GM12878 (cell line): ENCODE measurements around the gene OMP.

Source experiments
- ASH2L ChIP-seq: fragments of 300-600, 200-600 bp; sonication (generic); IDR thresholded peaks from 2 replicates; pipeline ENCODE4 v1.6.1; 2017; ENCODE audit warnings: low read depth, mild to moderate bottlenecking, borderline replicate concordance
- CTCF ChIP-seq, 3 experiments: IDR thresholded peaks in 2 of 3; conservative IDR thresholded peaks in 1 of 3; 2 replicates each; pipeline ENCODE4 v1.5.1; 2011; ENCODE audit warnings: low read depth in 3 of 3, low read length in 3 of 3, mild to moderate bottlenecking in 3 of 3, control low read depth in 2 of 3, moderate library complexity in 2 of 3, inconsistent platforms in 1 of 3, mixed read lengths in 1 of 3; ENCODE audit not compliant: control insufficient read depth in 2 of 3, insufficient read depth in 1 of 3; ENCODE audit errors: extremely low read depth in 1 of 3
- EGR1 ChIP-seq, 2 experiments: IDR thresholded peaks; 1 replicate in 1 of 2; 2 replicates in 1 of 2; pipeline ENCODE4 v1.6.1; 2011 to 2012; ENCODE audit warnings: low read depth in 2 of 2, low read length in 2 of 2, borderline replicate concordance in 1 of 2, mild to moderate bottlenecking in 1 of 2, moderate library complexity in 1 of 2
- RAD21 ChIP-seq: IDR thresholded peaks from 2 replicates; pipeline ENCODE4 v1.6.1; 2011; ENCODE audit warnings: mild to moderate bottlenecking, low read depth, low read length, moderate library complexity; ENCODE audit not compliant: insufficient read depth
- SIN3A ChIP-seq: IDR thresholded peaks from 2 replicates; pipeline ENCODE4 v1.6.1; 2012; ENCODE audit warnings: low read depth, low read length, improper control_type of control experiment
- USF2 ChIP-seq: IDR thresholded peaks from 2 replicates; pipeline ENCODE4 v1.6.1; 2011; ENCODE audit warnings: low read depth, low read length, improper control_type of control experiment, borderline replicate concordance
- ZNF274 ChIP-seq: IDR thresholded peaks from one replicate; pipeline ENCODE4 v1.8.0; 2011; ENCODE audit not compliant: insufficient read length, insufficient read depth

- no peak for TF ChIP-seq ASH2L
- TF ChIP-seq CTCF (IDR thresholded peaks at IDR 0.05 in 2 of 3, conservative IDR thresholded peaks at IDR 0.05 in 1 of 3; ENCODE audit: control insufficient read depth in 2 of 3, extremely low read depth in 1 of 3, insufficient read depth in 1 of 3, low read depth in 3 of 3, low read length in 3 of 3), result no peak
- no peak for TF ChIP-seq RAD21
- no peak for TF ChIP-seq SIN3A
- TF ChIP-seq EGR1 (IDR thresholded peaks at IDR 0.05; ENCODE audit: borderline replicate concordance in 1 of 2, low read depth in 2 of 2, low read length in 2 of 2), result no peak
- no peak for TF ChIP-seq ZNF274
- no peak for TF ChIP-seq USF2
Observed at GRCh38 chr11:77111946-77112345, 9.3 kb downstream of the OMP start.
